Measurements from ENCODE around the gene CHN2. TPM values are rescaled to one million over a fixed set of nuclear protein-coding genes. Genes with fewer than 3 reads are reported as not detected.

Gene CHN2
- total RNA-seq, 1 experiment from 2014 or later = 2.1 TPM

- Histone ChIP-seq H3K4me3 (replicated peaks in 1 of 2; ENCODE audit: low read depth in 1 of 2, low read length in 2 of 2) (no peak overlapping the region), H3K4me1 (ENCODE audit: control insufficient read depth in 1 of 2, insufficient read depth in 2 of 2, low read length in 2 of 2) (peaks cover 0 to 8% of the 10 kb centered on the region in 2 experiments; a peak in 1 of 4 replicates), H3K4me2 (ENCODE audit: low read length) (no peak overlapping the region), H3K79me2 (ENCODE audit: insufficient read depth, low read length) (no peaks in the 10 kb centered on the region), H3K27ac (ENCODE audit: low read depth, low read length) (no peak overlapping the region), H3K9ac (ENCODE audit: low read length) (no peak overlapping the region), H4K20me1 (ENCODE audit: insufficient read depth) (no peaks in the 10 kb centered on the region), H3K9me2 (ENCODE audit: insufficient read depth) (no peaks in the 10 kb centered on the region), H3K36me3 (ENCODE audit: control insufficient read depth in 1 of 2, insufficient read depth in 2 of 2, low read length in 2 of 2) (no peaks in the 10 kb centered on the region), H3K9me3 (ENCODE audit: control insufficient read depth in 1 of 2, insufficient read depth in 1 of 2, low read depth in 1 of 2, low read length in 2 of 2) (no peaks in the 10 kb centered on the region), H2AFZ (ENCODE audit: low read depth, low read length, poor library complexity, severe bottlenecking) (no peak overlapping the region), H3K27me3 (ENCODE audit: insufficient read depth, low read length) (no peaks in the 10 kb centered on the region)
- TF ChIP-seq FOSL1 (IDR thresholded peaks at IDR 0.05; ENCODE audit: low read depth) = no peak
- TF ChIP-seq RAD21 (IDR thresholded peaks at IDR 0.05; ENCODE audit: low read depth) = peak; percentile 70
- peak; percentile 38 to 44 (median 43); a peak in 4 of 6 replicates for TF ChIP-seq CTCF (IDR thresholded peaks at IDR 0.05 in 2 of 3, conservative IDR thresholded peaks at IDR 0.05 in 1 of 3; ENCODE audit: borderline replicate concordance in 1 of 3, insufficient read depth in 1 of 3, low read depth in 2 of 3, low read length in 2 of 3)
- TF ChIP-seq ATF3 (IDR thresholded peaks at IDR 0.05) = no peak
- intact Hi-C loops (cut with micrococcal nuclease) = loop anchor here (2.0 to 10.0 kb wide), 3 partner anchors 151 to 423 kb away; partner anchors contain the start of gene CHN2
- RAD21 ChIA-PET (ENCODE audit: low non-redundant PET in 1 of 2, low total read pairs in 2 of 2, uncharacterized antibody in 2 of 2, unreplicated experiment in 2 of 2) = interaction anchor here in 1 of 2 experiments (1.0 to 1.6 kb wide), 3 partner anchors 156 to 419 kb away, joined by 3 to 8 read pairs (median 6); no protein-coding TSS in a partner anchor
- no TSS peak for BruUV-seq (replicated peaks)
- peak; percentile 65 for ATAC-seq
- peak; percentile 10 for DNase-seq (ENCODE audit: low read depth, low spot score)
- POLR2A ChIA-PET = no interaction called here
- CTCF ChIA-PET = interaction anchor here (1.0 to 2.3 kb wide), 8 partner anchors 63 to 423 kb away, joined by 3 to 22 read pairs (median 14); no protein-coding TSS in a partner anchor
Observed at GRCh38 chr7:29345590-29345989, 151.0 kb downstream of the CHN2 start.

Measured in HCT116 (cell line).